Tibial nerve (tissue), 4 donors: ENCODE data around the gene RBKS.

Experiments
- EP300 ChIP-seq, 2 donors: sonication (generic); formaldehyde crosslinking; IDR thresholded peaks; one replicate each; pipeline ENCODE4 v1.6.1; 2017; ENCODE audit warnings: antibody characterized with exemption in 2 of 2, mild to moderate bottlenecking in 1 of 2
- POLR2A ChIP-seq, 2 donors: fragments of 450-650 bp; IDR thresholded peaks; one replicate each; pipeline ENCODE4 v1.6.1; 2017; ENCODE audit warnings: antibody characterized with exemption in 2 of 2, mild to moderate bottlenecking in 2 of 2, moderate library complexity in 2 of 2
- TF ChIP-seq, protein P1 (sequence below), 5 experiments: fragments of 200-600 bp in 3 of 5; fragments of 450-650 bp in 2 of 5; sonication (generic) in 3 of 5; IDR thresholded peaks; one replicate each; pipeline ENCODE4 v1.5.1; 2016 to 2019; ENCODE audit warnings: antibody characterized with exemption in 5 of 5, mild to moderate bottlenecking in 3 of 5, moderate library complexity in 2 of 5

- TF ChIP-seq, protein P1, sequence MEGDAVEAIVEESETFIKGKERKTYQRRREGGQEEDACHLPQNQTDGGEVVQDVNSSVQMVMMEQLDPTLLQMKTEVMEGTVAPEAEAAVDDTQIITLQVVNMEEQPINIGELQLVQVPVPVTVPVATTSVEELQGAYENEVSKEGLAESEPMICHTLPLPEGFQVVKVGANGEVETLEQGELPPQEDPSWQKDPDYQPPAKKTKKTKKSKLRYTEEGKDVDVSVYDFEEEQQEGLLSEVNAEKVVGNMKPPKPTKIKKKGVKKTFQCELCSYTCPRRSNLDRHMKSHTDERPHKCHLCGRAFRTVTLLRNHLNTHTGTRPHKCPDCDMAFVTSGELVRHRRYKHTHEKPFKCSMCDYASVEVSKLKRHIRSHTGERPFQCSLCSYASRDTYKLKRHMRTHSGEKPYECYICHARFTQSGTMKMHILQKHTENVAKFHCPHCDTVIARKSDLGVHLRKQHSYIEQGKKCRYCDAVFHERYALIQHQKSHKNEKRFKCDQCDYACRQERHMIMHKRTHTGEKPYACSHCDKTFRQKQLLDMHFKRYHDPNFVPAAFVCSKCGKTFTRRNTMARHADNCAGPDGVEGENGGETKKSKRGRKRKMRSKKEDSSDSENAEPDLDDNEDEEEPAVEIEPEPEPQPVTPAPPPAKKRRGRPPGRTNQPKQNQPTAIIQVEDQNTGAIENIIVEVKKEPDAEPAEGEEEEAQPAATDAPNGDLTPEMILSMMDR (IDR thresholded peaks at IDR 0.05): no peak
- TF ChIP-seq POLR2A (IDR thresholded peaks at IDR 0.05) (no peak), EP300 (IDR thresholded peaks at IDR 0.05) (no peak)
Measured at GRCh38 chr2:27921880-27922547, 31.8 kb upstream of the RBKS start.
